Islet of Langerhans (tissue), 1 donor: ENCODE measurements around the gene MEF2B.
"Not testable (repeated sequence)": the region's sequence is repeated elsewhere in the genome, so short reads cannot be mapped to it uniquely, and the experiment has no call there.

Experiments used
- FAIRE-seq: peaks from one replicate; lab custom pipeline; 2011; peaks lifted over from hg19 to GRCh38; lab: Jason Lieb, UNC

The MEF2B gene

GRCh38 chr19:19192910-19193423, 22.9 kb upstream of the MEF2B start:
- FAIRE-seq = no peak

- peak; percentile 84 for FAIRE-seq
Observed at GRCh38 chr19:19192078-19192882, 22.2 kb upstream of the MEF2B start, which contains the start of the genes BORCS8 and RFXANK. Gene BORCS8, minus strand, starts transcription at chr19:19192152. Its CDS starts 35 bp downstream, at chr19:19192117. Gene RFXANK, plus strand, starts transcription at chr19:19192258. Its CDS starts 1,689 bp downstream, at chr19:19193947.

GRCh38 chr19:19191768-19192077, 21.7 kb upstream of the MEF2B start:
- FAIRE-seq = no peak

- FAIRE-seq = no peak
Observed at GRCh38 chr19:19186742-19187141, 16.7 kb upstream of the MEF2B start.

- no peak for FAIRE-seq
Observed at GRCh38 chr19:19185853-19186740, 16.0 kb upstream of the MEF2B start.

- FAIRE-seq = no peak
Observed at GRCh38 chr19:19181488-19181998, 11.5 kb upstream of the MEF2B start.

GRCh38 chr19:19179548-19180441, 9.7 kb upstream of the MEF2B start:
- FAIRE-seq = no peak

GRCh38 chr19:19176950-19177349, 6.9 kb upstream of the MEF2B start:
- FAIRE-seq = no peak

GRCh38 chr19:19173243-19173642, 3.2 kb upstream of the MEF2B start:
- FAIRE-seq = not testable (repeated sequence)

- no peak for FAIRE-seq
Observed at GRCh38 chr19:19171821-19172532, 1.9 kb upstream of the MEF2B start.

- no peak for FAIRE-seq
Observed at GRCh38 chr19:19170873-19171672, 1.0 kb upstream of the MEF2B start.

GRCh38 chr19:19169236-19170052, 619 bp downstream of the MEF2B start:
- no peak for FAIRE-seq

- FAIRE-seq = no peak
Observed at GRCh38 chr19:19167612-19168011, 2.5 kb downstream of the MEF2B start.

GRCh38 chr19:19165396-19165795, 4.7 kb downstream of the MEF2B start:
- FAIRE-seq = no peak

GRCh38 chr19:19162495-19162894, 7.6 kb downstream of the MEF2B start:
- no peak for FAIRE-seq

GRCh38 chr19:19160461-19161035, 9.5 kb downstream of the MEF2B start:
- FAIRE-seq = no peak

- FAIRE-seq = no peak
Observed at GRCh38 chr19:19159534-19159933, 10.5 kb downstream of the MEF2B start.

- FAIRE-seq = no peak
Observed at GRCh38 chr19:19157808-19158207, 12.3 kb downstream of the MEF2B start.
